OCI-LY7 (cell line): ENCODE data around the gene MAPK12.

Experiments
- CTCF ChIP-seq: fragments of 200-600 bp; sonication (generic); conservative IDR thresholded peaks from 2 replicates; pipeline ENCODE4 v1.5.1; 2014; ENCODE audit warnings: mild to moderate bottlenecking, antibody characterized with exemption, low read length, moderate library complexity, mixed read lengths
- EZH2phosphoT487 ChIP-seq: fragments of 200-600 bp; sonication (generic); IDR thresholded peaks from 2 replicates; pipeline ENCODE4 v1.6.1; 2018; ENCODE audit warnings: low read depth, borderline replicate concordance, mild to moderate bottlenecking, mixed run types, antibody characterized with exemption, low read length, moderate library complexity, mixed read lengths

GRCh38 chr22:50253941-50254340, 7.5 kb downstream of the MAPK12 start:
- TF ChIP-seq CTCF, result no peak
- TF ChIP-seq EZH2phosphoT487, result no peak
